GM19238 (cell line): ENCODE results near the gene IL6R.
"Not testable (repeated sequence)": the region's sequence is repeated elsewhere in the genome, so short reads cannot be mapped to it uniquely, and the experiment has no call there.

Experiments
- DNase-seq: peaks from one replicate; pipeline ENCODE4 v3.0.0; 2011; ENCODE audit warnings: low spot score; ENCODE audit not compliant: insufficient read length

The IL6R gene

DNA sequence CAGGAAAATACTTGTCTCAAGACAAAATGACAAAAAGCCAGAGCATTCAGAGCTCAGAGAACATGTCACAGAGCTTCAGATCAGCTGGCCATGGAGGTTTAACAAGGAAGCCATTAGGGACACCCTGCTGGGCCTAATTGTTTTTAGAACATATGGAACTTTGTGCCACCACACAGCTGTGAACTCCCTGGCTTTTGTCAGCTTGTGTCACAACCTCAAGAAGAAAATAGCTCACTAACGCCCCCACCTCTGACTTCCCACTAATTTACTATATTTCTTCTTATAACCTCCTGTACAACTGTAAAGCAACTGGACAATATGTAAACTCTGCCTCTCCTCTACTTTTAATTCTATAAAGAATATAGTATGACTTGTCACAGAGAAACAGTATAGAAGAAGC, 75.9 kb downstream of the IL6R start:
- DNase-seq: no peak

DNA sequence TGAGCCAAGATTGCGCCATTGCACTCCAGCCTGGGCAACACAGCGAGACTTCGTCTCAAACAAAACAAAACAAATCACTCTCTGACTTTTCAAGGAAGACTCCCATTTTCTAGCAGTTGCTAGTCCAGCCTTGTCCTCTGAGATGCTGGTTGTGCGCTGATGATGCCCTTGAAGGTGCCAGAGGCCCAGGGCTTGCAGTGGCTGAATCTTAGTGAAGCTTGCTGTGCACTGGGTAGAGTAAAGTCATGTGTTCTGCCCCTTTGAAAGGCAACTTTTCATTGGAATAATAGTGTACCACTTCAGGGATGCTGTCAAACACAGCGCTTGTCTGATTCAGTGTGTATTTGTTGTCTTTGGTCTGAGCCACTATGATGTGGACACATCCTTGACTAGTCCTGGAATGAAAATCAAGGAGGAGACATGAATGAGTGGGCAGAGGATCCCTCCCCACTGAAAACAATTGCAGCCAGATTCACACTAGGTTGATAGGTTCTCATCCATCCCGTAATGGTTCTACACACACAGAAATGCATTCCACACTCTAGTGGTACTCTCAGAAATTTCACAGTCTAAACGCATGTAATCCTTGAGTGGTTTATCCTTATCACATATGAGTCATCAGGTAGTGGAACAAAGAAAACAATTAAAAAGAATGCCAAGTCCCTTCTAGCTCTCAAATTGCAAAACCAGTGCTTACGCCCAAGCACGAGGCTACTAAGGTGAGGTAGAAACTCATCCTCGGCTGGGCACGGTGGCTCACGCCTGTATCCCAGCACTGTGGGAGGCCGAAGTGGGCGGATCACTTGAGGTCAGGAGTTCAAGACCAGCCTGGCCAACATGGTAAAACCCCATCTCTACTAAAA, 79.0 kb downstream of the IL6R start:
- DNase-seq: no peak

DNA sequence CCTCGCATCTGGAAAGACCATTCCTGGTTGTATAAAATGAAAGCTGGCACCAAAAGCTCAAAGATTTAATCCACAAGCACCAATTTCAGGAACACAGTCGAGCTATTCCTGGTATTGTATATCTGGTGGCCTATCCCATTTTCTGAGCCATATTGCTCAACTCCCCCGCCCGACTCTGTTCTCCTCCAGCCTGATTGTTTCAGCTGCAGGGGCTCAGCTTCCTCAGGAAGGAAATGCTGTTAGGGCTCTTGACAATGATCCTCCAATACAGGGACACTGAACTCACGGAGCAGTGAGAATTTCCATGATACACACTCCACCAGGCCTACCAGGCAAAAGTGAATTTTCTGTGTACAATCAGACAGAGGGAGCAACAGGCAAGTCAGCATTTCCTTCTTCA, 80.0 kb downstream of the IL6R start:
- DNase-seq: no peak

DNA sequence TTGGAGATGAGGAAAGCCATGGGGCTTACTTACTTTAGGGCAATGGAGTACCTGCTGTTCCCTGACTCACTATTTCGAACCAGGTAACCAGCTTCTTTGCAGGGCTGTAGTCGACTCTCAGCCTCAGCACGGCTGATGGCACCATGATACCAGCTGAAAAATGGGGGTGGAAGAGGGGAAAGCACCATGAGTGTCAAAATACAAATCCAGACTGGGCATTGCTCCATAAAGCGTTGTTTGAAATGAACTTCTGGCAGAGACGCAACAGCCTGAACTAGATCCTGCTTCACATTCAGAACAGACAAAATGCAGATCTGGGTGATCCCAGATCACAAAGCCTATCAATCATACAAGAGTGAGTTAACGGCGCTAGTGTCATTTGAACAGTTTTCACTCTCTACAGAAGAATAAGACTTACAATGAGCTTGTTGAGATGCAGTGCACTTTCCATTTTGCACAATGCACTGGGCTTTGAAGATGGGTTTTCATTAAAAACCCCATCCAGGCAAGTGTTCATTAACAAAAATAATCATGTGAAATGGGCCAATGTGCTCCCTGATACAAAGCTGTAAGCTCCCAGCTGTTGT, 80.9 kb downstream of the IL6R start:
- no peak for DNase-seq

DNA sequence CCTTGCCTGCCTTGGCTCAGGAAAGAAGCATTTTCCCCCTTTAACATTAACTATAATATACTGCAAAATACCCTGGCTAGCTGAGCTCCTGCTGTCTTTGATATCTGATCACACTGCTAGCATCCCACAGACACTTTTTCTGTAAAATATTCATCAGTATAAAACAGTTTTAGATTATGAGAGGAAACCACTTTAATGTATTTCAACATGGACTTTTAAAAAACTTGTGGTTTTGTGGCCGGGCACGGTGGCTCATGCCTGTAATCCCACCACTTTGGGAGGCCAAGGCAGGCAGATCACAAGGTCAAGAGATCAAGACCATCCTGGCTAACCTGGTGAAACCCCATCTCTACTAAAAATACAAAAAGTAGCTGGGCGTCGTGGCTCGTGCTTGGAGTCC, 81.6 kb downstream of the IL6R start:
- not testable (repeated sequence) for DNase-seq

DNA sequence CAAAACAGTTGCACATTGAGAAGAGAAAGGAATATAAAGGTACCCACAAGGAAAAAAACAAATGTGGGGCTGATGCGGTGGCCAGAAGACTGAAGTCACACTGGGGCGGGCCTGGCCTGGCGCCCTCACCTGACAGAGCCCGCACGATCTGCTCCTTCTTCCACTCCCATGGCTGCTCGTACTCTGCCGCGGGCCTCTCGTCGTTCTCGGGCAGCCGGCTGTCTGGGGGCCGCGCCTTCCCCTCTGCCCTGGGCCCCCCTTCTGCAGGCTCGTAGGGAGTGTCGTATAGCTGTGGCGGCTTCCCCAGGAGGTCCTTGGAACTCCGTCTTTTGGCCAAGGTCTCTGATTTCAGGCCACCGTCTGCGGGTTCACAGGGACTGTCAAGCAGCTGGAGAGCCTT, 83.8 kb downstream of the IL6R start:
- DNase-seq: no peak

DNA sequence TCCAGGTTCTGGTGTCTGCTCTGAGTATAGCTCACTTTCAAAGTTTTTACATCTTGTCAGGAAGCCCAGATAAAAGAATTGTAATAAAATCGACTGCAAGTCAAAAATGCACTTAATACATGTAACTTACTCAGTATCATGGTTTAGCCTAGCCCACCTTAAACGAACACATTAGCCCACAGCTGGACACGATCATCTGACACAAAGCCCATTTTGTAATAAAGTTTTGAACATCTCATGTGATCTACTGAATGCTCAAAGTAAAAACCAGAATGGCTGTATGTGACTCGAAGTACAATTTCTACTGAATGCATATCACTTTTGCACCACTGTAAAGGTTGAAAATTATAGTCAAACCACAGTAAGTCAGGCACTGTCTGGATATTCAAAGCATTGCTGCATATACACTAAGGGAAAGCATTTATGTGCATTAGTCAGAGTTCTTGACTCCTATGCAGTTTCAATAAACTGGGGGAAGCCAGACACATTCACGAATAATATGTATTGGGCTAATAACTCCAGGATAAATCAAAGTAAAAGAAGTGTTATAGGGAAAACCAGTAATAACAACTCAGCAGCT, 84.6 kb downstream of the IL6R start:
- no peak for DNase-seq

DNA sequence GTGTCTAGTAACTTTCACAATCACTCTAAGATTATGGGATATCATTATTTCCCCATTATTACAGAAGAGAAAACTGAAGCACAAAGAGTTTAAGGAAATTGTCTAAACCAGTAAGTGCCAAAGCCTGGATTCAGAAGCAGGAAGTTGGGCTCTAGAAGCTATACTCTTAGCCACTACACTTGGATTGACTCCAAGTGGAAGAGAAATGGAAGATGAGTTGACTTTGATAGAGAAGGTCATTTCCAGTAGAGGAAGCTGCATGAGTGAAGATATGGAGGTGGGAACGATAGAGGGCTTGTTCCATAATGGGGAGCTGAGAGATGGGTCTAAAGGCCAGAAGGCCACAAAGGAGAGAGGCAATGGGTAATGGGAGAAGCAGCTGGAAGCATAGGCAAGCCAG, 85.2 kb downstream of the IL6R start:
- DNase-seq: no peak

DNA sequence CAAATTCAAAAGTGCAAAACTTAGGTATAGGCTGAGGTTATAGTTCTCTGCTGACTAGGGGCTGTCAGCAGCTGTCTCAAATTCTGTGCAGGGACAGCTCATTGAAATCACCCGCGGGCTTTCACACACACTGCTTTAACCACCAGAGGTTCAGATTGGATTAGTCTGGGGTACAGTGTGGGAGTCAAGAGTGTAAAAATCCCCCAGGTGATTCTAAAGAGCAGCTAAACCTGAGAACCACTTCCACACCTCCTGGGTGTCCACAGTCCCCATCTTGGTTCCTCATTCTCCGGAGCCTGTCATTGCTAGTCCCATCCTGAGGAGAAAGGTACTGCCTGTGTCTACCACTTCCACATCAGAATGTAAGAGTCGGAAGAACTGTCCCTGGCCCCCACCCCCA, 87.0 kb downstream of the IL6R start:
- DNase-seq: no peak

DNA sequence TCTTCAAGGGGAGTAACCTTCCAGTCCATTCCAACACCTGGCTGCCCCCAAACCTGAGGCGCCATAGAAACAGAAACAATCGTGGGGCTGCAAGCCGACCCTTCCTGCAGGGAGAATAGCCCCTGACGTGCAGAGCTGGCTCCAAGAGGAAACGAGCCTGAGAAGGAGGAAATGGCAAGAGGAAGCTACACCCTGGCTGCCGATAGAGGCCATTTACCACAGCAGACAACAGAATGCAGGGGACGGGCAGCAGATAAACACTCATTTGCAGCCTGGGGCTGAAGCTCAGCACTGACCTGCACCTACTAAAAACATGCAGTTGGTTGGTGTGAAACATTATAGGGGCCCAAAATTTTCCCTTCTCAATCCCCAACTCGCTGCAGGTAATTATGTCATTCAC, 88.1 kb downstream of the IL6R start:
- no peak for DNase-seq

DNA sequence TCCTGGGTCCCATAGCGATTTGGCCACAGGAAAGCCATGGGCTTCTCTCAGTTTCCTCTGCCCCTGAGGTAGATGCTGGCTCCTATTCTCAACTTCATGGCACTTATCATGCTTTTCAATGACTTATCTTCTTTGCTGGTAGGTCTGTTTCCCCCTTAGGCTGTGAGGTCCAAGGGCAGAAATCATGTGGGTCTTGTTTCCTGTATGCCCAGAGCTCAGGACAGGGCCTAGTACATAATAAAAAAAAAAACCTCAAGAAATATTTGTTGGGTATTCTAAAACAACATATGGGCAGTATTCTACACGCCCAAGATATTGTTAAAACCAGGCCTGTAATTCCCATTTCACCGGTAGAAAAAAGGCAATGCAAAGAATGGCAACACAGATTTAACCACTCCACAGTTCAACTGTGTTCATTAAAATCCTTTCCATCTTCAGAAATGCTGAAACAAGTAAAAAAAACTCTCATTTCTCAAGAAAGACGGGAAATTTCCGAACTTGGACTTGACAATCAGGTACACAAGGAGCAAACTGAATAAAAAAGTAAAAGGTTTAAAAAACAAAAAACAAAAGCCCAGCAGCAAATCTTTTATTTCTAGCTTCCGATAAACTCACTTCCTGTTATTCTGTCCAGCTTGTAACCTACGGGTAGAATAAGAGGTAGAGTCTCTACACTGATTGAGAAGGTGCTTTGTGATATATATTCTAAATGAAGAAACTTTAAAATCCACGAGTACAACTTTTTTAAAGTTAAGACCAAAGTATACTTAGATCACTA, 90.5 kb downstream of the IL6R start:
- DNase-seq: no peak

DNA sequence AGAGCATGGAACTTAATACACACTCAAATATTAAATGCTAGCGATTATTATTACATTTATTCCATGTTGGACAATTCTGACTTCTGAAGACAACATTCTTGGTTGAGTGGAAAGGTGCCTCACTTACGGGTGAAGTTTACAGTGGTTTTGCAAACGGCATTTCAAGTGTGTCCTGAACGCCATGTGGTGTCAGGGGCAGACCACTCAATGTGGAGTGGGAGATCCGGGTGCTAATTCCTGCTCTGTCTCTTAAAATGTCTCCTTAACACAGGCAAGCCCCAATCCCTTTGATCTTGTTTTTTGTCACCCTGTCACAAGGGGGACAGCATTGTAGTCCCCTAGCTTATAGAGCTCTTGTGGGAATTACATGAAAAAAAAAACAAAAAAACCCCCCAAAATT, 91.2 kb downstream of the IL6R start:
- DNase-seq: no peak

DNA sequence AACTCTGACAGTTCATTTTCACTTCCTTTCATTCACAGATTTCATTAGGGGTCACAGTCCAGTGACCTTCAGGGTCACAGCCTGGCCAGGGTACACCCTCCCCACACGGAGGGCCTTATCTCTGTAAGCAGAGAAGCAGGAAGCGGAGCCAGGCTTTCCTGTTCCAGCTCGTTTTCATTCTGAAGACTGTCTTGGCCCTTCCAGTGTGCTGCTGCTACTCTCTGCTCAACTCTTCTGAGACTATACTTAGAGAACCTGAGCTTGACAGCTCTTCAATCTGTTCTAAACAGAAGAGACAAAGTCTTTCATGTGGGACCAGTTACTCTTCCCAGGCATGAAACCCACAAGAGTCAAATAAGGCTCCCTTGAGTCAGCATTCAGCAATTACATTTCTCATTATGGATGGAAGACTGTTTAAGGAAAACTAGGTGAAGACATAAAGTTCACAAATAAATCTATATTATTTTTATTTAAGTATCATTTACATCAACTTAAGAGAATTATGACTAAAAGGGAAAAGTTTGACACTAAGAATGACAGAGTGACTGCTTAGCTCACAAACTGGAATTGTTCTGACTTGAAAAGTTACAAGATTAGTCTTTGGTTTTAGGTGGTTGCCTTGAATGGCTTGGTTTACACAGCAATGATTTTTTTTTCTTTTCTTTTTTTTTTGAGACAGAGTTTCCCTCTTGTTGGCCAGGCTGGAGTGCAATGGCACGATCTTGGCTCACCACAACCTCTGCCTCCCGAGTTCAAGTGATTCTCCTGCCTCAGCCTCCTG, 92.1 kb downstream of the IL6R start:
- peak; percentile 50 for DNase-seq

DNA sequence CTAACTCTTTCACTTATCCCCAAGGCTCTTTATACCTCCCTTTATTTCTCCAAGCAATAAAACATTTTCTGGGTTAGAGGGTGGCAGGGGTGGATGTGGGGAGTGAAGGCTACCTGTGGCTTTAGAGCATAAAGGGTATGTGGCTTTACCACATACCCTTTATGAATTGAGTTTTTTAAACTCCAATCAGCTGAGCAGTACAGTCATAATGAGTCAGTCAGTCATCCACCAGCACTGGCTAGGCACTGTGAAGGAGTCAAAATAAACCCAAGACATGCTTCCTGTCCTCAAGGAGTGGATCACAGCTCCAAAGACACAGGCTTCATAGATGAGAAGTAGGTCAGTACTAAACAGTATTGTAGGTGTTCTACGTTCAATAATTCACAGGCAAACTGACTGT, 94.3 kb downstream of the IL6R start:
- DNase-seq: no peak

DNA sequence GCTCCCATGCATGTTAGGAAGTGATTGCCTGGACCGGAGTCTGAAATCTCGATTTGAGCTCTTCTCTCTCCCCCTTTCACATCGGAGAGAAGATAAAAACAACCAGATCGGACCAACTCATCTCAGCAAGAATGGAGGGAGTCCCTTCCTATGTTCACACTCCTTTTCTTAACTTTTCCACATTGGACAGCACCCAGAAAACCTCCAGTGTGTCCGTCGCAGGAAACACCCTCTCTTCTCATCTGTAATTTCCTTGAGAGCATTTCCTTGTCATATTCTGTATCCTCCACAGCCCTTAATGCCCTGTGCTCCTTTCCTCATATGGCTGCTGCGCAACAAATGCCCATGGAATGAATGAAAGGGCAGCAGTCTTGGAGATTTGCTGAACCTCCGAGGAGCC, 95.4 kb downstream of the IL6R start:
- DNase-seq: no peak

DNA sequence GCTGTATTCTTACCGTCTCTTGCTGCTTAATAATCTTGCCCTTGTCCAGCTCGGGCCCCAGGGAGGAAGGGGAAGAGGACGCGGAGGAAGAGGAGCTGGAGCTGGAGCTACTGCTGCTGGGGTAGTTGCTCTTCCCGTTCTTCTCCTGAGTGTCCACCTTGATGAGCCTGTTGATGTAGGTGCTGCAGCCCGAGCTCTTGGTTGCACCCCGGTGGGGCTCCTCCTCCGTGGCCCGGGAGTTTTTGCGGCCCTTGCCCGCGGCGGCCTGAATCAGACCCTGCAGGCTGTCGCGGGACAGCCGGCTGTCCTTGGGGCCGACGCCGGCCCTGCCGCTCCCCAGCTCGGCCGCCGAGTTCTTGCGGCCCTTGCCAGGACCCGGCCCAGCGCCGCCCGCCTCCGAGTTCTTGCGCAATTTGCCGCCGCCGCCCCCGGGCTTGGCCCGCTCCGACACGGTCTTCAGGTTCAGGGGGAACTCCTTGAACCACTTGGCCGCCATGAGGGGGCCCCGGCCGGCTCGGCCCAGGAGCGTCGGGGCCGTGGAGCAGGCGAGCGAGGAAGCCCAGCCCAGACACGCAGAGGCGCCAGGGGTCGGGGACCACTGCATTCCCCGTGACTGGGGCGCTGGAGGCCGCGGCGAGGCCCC, 96.4 kb downstream of the IL6R start:
- no peak for DNase-seq

DNA sequence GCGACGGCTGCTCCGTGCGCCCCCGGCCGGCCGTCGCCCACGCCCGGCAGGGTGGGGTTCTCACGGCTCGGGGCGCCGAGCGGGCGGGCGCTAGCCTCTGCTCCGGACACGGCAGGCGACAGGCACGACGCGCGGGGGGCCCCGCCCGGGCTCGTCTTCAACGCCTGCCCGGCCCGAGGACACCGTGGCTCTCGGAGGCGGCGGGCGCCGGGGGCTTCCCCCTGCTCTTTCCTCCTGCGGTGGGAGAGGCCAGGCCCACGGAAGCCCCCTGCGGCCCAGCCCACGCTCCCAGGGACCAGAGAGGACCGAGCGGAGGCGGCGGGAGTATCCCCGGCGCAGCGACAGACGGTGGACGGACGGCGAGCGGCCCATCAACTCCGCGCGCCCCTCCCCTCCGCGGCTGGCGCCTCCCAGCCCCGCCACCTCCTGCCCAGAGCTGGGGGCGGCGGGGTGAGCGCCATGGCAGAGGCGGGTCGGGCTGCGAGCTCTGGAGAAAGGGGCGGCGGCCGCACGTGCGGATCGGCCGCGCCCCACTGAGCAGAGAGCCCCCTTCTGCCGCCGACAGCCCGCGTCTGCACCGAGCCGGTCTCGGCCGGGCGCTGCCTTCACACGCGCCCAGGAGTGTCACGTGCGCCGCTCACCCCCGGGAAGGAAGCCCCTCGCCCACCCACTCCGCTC, 97.1 kb downstream of the IL6R start, which contains the start of the genes SHE and TDRD10:
SHE (minus strand) TSS at position 347 of the 678 bp plus-strand sequence. CDS start 386 bp downstream, outside the sequence.
TDRD10 (plus strand) TSS at position 154 of the 678 bp plus-strand sequence. CDS start 4,685 bp downstream, outside the sequence.
- DNase-seq: no peak

DNA sequence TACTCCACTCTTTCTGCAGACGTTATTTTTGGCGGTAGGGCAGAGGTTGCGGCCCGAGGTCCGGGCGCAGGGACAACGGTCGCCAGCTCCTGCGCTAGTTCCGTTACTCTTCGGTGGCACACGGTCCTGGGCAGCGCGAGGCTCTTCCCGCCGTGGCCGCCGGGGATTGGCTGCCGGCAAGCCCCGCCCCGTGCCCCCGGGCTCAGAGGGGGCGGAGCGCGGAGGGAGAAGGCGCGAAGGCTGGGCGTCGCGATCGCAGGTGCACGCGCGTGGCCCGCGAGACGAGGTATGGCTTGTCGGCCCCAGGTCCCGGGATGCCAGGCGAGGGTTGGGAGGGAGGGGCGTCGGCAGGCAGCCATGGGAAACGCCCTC, 97.6 kb downstream of the IL6R start:
- no peak for DNase-seq

DNA sequence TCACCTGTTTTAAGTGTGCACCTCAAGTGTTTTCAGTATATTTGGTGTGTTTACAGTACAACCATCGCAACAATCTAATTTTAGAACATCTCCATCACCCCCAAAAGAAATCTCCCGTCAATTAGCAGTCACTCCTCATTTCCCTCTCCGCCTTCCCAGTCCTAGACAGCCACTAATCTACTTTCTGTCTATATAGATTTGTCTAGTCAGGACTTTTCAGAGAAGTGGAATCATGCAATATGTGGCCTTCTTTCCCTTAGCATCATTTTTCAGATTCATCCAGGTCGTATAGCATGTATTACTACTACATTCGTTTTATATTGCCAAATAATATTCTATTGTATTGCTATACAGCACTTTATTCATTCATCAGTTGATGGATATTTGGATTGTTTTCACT, 98.8 kb downstream of the IL6R start:
- DNase-seq: no peak

DNA sequence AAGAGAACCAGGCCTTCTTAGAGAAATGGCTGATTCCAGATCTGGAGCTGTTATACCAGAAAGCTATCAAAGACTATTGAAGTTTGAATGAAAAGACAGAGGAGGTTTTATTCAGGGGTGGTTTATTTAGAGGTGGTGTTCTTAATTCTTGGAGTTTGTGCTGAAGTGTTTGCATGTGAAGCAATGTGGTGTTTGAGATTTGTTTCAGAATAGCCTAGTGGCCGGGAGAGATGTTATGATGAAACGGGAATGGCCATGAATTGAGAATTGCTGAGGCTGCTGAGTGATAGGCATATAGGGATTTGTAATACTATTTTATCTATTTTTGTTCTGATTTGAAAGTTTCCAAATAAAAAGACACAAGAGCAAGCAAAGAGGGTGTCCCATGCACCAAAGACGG, 107.6 kb downstream of the IL6R start:
- no peak for DNase-seq
